GM10248 (cell line): ENCODE results near the gene SPC24.
"Not testable (repeated sequence)": the region's sequence is repeated elsewhere in the genome, so short reads cannot be mapped to it uniquely, and the experiment has no call there.

Experiments used
- CTCF ChIA-PET: fragments of 300-600 bp; sonication (Branson Sonifier 250); formaldehyde crosslinking; extraction: SDS; loops from one replicate; lab custom pipeline; 2021; ENCODE audit warnings: antibody characterized with exemption; lab: Yijun Ruan, JAX
- POLR2A ChIA-PET: fragments of 350-650 bp; sonication (Branson Sonifier 250); formaldehyde crosslinking; extraction: SDS; loops from one replicate; lab custom pipeline; 2020; ENCODE audit warnings: antibody characterized with exemption; lab: Yijun Ruan, JAX
- DNase-seq: peaks from one replicate; pipeline ENCODE4 v3.0.0; 2012; ENCODE audit errors: extremely low spot score
- TF ChIP-seq, protein P1 (sequence below): IDR thresholded peaks from 2 replicates; pipeline ENCODE4 v1.5.1; 2012; ENCODE audit warnings: mild to moderate bottlenecking, low read depth; ENCODE audit errors: extremely low read depth, missing control alignments, control extremely low read depth

Gene SPC24

DNA sequence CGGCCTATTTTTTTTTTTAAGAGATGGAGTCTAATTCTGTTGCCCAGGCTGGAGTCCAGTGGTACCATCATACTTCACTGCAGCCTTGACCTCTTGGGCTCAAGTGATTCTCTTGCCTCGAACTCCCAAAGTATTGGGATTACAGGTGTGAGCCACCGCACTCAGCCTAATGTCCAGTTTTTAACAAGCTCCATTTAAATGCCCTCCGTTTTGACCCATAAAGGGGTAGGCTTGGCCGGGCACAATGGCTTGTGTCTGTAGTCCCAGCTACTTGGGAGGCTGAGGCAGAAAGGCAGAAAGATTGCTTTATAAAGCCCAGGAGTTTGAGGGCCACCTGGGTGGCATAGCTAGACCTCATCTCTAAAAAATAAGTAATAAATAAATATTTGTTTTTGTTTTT lies 54.5 kb downstream of the SPC24 start:
- POLR2A ChIA-PET = interaction anchor here (0.7 kb wide), 2 partner anchors 9 to 41 kb away, joined by 4 to 5 read pairs; no protein-coding TSS in a partner anchor
- no peak for DNase-seq
- CTCF ChIA-PET = interaction anchor here (0.8 to 1.0 kb wide), 2 partner anchors 25 to 29 kb away, joined by 3 to 4 read pairs; no protein-coding TSS in a partner anchor
- TF ChIP-seq, protein P1, sequence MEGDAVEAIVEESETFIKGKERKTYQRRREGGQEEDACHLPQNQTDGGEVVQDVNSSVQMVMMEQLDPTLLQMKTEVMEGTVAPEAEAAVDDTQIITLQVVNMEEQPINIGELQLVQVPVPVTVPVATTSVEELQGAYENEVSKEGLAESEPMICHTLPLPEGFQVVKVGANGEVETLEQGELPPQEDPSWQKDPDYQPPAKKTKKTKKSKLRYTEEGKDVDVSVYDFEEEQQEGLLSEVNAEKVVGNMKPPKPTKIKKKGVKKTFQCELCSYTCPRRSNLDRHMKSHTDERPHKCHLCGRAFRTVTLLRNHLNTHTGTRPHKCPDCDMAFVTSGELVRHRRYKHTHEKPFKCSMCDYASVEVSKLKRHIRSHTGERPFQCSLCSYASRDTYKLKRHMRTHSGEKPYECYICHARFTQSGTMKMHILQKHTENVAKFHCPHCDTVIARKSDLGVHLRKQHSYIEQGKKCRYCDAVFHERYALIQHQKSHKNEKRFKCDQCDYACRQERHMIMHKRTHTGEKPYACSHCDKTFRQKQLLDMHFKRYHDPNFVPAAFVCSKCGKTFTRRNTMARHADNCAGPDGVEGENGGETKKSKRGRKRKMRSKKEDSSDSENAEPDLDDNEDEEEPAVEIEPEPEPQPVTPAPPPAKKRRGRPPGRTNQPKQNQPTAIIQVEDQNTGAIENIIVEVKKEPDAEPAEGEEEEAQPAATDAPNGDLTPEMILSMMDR = no peak

- TF ChIP-seq, protein P1 = no peak
- CTCF ChIA-PET = no interaction called here
- DNase-seq = no peak
- POLR2A ChIA-PET = interaction anchor here (0.6 kb wide), 1 partner anchor 114 kb away, joined by 7 read pairs; no protein-coding TSS in a partner anchor
Observed at GRCh38 chr19:11100049-11100448, 55.5 kb downstream of the SPC24 start.

- TF ChIP-seq, protein P1 = no peak
- CTCF ChIA-PET = interaction anchor here (1.4 kb wide), 1 partner anchor 27 kb away, joined by 4 read pairs; no protein-coding TSS in a partner anchor
- POLR2A ChIA-PET = no interaction called here
Observed at GRCh38 chr19:11098861-11099260, 56.7 kb downstream of the SPC24 start.

GRCh38 chr19:11098327-11098726 lies 57.3 kb downstream of the SPC24 start:
- ChIA-PET POLR2A (no interaction called here), CTCF (interaction anchor here (1.4 kb wide), 1 partner anchor 28 kb away, joined by 4 read pairs; no protein-coding TSS in a partner anchor)
- TF ChIP-seq, protein P1 = no peak
- no peak for DNase-seq

More at GRCh38 chr19:11098861-11099260, 56.7 kb downstream of the SPC24 start:
- no peak for DNase-seq

- POLR2A ChIA-PET, DNase-seq: not testable (repeated sequence)
- CTCF ChIA-PET = interaction anchor here (0.9 to 2.9 kb wide), 3 partner anchors 28 to 62 kb away, joined by 3 to 15 read pairs (median 4); no protein-coding TSS in a partner anchor
Observed at GRCh38 chr19:11097367-11097766, 58.2 kb downstream of the SPC24 start.

- peak; percentile 52 for DNase-seq
- TF ChIP-seq, protein P1 = no peak
- POLR2A ChIA-PET = interaction anchor here (0.6 kb wide), 1 partner anchor 23 kb away, joined by 3 read pairs; no protein-coding TSS in a partner anchor
- CTCF ChIA-PET = interaction anchor here (0.9 to 2.9 kb wide), 2 partner anchors 29 to 61 kb away, joined by 3 to 15 read pairs; no protein-coding TSS in a partner anchor
Observed at GRCh38 chr19:11096210-11096841, 59.3 kb downstream of the SPC24 start.
